22Rv1 (cell line): ENCODE results near the gene PTPN23.

Experiments
- H3K27ac ChIP-seq: fragments of 450-650 bp; 2 replicates; pipeline ENCODE4 v1.5.1; 2017
- CTCF ChIP-seq: fragments of 450-650 bp; IDR thresholded peaks from 2 replicates; pipeline ENCODE4 v1.5.1; 2017; ENCODE audit warnings: mild to moderate bottlenecking
- ZFX ChIP-seq: fragments of 450-650 bp; IDR thresholded peaks from 2 replicates; pipeline ENCODE4 v1.6.1; 2017; ENCODE audit warnings: antibody characterized with exemption, borderline replicate concordance

PTPN23 gene

DNA sequence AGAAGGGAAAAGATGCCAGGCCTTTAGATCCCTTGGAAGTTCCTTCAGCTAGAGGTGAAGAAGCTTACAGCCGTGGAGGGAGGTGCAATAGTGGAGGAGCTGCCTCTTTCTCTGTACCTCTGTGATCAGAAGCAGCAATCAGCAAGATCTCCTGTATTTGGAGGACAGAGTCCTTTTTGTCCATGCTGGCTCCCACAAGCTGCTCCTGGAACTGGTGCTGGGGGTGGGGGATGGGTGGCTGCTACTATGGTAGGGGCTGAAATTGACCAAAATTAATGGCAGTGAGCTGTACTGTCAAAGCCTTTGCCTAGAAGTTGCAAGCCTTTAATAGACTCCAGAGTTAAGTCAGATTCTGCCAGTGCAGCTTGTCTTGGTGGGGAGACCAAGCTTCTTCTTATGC, 18.2 kb downstream of the PTPN23 start:
- no peak for TF ChIP-seq CTCF
- no peak for TF ChIP-seq ZFX
- H3K27ac ChIP-seq, result no peak overlapping the region

DNA sequence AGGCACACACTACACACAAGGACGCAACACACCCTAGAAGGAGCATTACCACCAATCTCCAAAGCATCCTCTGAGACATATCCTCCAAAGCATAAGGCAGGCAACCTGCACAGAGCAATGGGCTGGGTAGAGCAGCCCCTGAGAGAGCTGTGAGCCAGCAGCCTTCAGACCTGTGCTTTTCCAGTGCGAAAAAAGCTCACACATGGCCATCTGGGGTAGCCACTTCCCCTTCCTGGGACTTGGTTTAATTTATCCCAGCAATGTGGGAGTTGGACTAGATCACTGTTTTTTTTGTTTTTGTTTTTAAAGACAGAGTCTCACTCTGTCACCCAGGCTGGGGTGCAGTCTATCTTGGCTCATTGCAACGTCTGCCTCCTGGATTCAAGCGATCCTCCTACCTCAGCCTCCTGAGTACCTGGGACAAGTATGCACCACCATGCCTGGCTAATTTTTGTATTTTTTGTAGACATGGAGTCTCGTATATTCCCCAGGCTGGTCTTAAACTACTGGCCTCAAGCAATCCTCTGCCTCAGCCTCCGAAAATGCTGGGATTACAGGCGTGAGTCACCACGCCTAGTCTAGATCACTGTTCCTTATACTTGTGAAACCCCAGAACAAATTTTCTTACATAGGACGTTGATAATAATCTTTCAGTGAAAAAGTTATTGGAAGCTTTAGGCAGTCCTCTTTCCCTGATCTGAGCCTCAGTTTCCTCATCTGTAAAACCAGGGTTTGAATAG, 18.9 kb downstream of the PTPN23 start:
- TF ChIP-seq CTCF, result no peak
- no peak for TF ChIP-seq ZFX
- H3K27ac ChIP-seq, result no peak overlapping the region

- TF ChIP-seq CTCF, result no peak
- no peak for TF ChIP-seq ZFX
- no peak overlapping the region for H3K27ac ChIP-seq
These were observed 23.6 kb downstream of the PTPN23 start for GRCh38 chr3:47404431-47404876.

- TF ChIP-seq CTCF, result no peak
- no peak for TF ChIP-seq ZFX
- no peak overlapping the region for H3K27ac ChIP-seq
These were observed 24.4 kb downstream of the PTPN23 start for GRCh38 chr3:47404955-47405790.

DNA sequence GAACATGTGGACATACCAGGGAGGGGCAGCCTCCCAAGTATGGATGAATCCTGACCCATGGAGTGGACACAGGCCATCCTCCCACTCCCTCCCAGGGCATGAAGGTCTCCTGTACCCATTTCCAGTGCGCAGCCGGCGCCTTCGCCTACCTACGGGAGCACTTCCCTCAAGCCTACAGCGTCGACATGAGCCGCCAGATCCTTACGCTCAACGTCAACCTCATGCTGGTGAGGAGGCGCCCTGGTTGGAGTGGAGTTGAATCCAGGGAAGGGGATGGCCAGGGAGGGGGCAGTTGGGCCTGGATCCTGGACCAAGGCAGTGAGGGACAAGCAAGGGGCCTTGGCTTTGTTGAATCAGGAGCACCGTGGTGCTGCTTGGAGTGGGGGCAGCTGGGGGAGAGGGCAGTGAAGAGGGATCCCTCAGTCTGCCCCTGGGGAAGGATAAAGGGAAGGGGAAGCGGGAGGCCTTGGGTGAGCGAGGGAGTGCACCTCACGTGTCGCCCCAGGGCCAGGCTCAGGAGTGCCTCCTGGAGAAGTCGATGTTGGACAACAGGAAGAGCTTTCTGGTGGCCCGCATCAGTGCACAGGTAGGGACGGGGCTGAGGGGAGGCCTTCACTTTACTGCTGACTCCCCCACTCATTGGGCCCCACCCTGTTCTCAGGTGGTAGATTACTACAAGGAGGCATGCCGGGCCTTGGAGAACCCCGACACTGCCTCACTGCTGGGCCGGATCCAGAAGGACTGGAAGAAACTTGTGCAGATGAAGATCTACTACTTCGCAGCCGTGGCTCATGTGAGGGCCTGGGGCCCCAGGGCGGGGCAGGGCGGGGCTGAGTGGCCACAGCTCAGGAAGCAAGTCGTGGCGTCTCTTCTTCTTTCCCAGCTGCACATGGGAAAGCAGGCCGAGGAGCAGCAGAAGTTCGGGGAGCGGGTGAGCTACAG, 25.3 kb downstream of the PTPN23 start:
- H3K27ac ChIP-seq, result no peak overlapping the region
- TF ChIP-seq ZFX, result no peak
- no peak for TF ChIP-seq CTCF

- no peak overlapping the region for H3K27ac ChIP-seq
- peak; percentile 37; the same call in 1 of the 2 replicates for TF ChIP-seq CTCF
- no peak for TF ChIP-seq ZFX
These were observed 25.9 kb downstream of the PTPN23 start for GRCh38 chr3:47406762-47407149.
